CD4-positive, alpha-beta T cell treated with Interleukin-17A for 1 hour (primary cell): Measurements from ENCODE around the gene ZNF784.

Source experiments
- DNase-seq: peaks from one replicate; pipeline ENCODE4 v3.0.0-alpha.2; 2020

Gene ZNF784

DNA sequence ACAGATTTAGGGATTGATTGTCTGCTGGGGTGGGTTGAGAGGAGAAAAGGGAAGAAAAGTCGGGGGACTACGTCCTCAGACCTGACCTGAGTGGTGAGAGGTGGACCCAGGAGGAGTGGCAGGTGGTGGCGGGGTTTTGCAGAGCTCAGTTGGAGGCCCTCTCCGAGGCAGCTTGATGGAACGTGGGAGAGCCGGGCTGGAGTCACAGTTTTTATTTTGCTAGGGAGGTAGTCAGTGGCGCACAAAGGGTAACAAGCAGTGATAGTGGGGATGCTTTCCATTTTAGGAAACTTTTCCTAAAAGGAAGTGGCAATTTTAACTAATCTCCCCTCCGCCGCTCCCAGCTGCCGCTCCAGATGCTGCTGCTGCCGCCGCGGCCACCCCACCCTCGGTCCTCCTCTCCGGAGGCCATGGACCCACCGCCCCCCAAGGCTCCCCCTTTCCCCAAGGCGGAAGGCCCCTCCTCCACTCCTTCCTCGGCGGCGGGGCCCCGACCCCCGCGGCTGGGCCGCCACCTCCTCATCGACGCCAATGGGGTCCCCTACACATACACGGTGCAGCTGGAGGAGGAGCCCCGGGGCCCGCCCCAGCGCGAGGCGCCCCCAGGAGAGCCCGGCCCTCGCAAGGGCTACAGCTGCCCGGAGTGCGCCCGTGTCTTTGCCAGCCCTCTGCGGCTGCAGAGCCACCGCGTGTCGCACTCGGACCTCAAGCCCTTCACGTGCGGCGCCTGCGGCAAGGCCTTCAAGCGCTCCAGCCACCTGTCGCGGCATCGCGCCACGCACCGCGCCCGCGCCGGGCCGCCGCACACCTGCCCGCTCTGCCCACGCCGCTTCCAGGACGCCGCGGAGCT is 18.0 kb upstream of the ZNF784 start:
- peak; percentile 26 for DNase-seq

DNA sequence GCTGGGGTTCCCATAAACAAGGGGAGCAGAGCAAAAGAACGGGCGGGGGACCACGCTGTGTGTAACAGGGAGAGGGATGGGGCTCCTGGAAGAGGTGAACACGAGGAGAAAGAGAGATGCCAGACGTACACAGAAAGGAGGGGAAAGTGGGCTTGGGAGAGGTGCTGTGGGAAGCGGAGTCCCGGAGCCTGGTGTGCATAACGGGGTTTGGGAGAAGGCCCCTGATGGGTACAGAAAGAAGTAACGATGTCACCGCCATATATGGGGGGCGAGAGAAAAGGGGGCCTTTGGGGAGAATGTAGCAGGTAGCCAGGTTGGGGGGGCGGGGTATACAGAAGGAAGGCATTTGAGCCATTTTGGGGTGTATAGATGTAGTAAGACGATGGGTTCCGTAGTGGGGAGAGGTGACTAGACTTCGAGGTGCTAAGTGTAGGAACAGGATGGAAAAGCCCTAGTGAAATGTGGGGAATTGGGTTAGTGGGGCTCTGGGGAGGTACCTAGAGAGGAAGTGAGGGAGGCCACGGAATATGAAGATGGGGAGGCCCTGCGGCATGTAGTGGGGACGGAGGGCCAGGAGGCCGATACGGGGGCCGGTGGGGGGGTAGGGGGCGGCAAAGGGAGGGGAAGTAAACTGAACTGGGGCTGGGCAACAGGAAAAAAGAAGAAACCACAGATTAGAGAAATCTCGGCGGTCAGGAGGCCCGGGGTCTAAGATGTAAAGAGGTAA is 17.2 kb upstream of the ZNF784 start:
- peak; percentile 57 for DNase-seq

DNA sequence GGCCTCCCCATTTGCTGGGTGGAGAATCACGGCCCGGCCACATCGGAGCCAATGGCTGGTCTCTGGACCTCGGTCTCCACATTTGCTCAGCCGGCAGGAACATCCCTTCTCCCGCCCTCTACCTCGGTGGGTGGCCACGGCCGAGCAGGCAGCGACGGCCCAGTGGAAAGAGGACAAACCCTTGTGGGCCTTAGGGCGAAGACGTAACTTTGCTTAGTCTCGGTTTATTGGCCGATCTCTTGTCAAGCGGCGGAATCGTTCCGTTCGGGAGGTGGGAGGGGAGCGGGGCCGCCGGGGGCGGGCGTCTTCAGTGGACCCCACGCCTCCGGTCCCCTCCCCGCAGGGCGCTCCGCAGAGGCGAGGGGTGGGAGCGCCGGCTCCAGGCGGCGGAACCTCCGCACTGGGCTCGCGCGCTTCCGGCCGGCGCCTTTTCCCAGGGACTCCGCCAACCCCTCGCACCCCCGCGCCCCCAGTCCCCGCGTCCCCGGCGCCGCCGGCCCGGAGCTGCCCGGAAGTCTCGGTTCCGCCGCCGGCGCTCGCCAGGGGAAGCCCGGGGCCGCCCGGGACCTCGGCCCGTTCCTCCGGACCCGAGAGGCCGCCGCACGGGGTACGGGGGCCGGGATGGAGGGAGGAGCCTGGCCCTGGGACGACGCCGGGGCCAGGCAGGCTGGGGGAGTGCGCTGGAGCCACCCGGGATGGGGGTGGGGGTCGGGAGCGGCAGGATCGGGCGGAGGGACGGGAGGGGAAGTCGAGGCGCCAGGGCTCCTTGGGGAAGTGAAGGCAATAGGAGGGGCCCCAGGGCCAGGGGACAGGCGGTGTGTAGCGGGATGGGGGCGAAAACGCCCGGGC is 16.4 kb upstream of the ZNF784 start, which contains the start of gene ZNF580:
Gene ZNF580, plus strand, starts transcription at position 426 of the 849 bp plus-strand sequence. CDS start 1,507 bp downstream, outside the sequence.
- DNase-seq = peak; percentile 67

DNA sequence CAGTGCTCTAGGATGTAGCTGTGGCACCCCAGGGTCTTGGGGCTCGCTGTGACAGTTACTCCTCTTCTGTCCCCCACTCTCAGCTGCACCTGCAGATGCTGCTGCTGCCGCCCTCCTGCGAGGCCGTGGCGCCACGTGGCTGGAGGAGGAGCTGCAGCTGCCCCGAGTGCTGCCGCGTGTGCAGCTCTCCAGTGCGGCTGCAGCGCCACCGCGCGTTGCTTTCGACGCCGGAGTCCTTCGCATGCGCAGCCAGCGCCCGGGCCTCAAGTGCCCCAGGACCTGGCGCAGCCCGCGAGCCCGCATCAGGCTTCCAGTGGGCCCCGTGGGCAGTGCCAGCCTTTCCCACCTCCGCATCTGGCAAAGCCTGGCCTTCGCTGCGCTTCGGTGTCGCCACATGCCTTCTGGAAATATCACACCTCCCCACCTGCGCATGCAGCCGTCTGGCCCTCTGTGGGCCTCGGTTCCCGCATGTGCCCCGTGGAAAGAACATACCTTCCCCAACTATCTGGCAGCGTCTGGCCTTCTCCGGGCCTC is 15.7 kb upstream of the ZNF784 start:
- peak; percentile 80 for DNase-seq

GRCh38 chr19:55638864-55639359 is 14.5 kb upstream of the ZNF784 start:
- DNase-seq = peak; percentile 76

DNA sequence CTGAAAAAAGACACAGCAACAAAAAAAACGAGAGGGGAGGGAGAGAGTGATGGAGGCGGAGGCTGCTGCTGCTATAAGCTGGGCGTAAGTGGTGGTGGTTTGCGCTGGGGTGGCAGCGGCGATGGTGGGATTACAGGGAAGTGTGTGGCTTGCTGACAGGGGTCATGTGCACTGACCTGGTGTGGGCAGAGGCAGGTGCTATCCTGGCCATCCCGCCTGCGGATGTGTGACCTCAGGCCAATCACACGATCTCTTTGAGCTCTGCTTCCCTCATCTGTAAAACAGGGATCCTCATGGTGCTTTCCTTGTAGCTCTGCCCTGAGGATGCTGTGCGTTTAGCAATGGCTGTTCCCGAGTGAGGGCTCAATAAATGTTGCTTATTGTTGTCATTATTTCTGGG is 13.2 kb upstream of the ZNF784 start:
- DNase-seq = no peak

DNA sequence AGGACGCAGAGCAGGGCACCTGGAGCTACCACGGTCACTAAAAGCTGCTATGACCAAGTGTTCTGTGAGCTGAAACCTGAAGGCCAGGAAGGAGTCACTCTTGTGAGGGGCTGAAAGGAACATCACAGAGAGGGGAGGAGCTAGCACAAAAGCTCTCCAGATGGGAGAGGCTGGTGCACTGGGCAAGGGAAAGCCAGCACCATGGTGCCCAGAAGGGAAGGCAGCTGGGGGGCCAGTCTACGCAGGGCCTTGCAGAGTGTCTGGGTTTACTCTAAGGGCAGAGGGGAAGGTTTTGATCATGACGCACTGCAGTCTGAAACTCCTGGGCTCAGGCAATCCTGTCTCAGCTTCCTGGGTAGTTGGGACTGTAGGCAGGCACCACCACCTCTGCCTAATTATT is 12.4 kb upstream of the ZNF784 start:
- no peak for DNase-seq

- no peak for DNase-seq
These were observed 11.6 kb upstream of the ZNF784 start for GRCh38 chr19:55635856-55636440.

- peak; percentile 36 for DNase-seq
These were observed 11.0 kb upstream of the ZNF784 start for GRCh38 chr19:55635334-55635717.

DNA sequence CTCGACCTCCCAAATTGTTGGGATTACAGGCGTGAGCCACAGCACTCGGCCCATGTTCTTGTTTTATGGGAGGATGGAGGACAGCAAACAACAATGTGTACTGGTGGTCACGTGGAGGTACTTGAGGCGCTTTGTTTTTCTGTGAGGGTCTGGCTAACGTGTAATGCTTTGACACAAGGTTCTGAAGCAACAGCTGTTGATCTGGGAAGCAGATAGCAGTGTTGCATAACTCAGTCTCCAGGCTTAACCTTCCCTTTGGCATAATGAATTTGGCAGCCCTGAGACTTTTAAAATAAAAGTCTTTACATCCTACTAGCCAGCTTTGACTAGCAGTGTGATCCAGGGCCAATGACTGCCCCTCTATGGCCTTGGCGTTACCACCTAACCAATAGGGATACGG is 9.5 kb upstream of the ZNF784 start:
- DNase-seq = no peak

DNA sequence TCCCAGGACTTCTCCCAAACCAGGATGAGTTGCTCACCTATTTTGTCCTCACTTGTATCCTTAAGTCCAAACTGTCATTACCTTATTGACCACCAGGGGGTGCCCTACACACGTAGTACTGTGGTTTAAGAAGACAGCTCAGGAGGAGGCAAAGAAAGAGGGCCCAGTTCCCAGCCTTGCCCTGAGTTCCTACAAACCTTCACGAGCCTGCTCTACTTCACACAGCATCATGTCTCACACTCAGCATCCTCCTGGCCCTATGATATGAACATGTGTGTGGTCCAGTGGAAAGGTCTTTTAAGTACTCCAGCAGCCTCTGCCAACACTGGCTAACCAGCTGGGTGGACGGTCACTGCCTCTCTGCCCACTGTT is 8.1 kb upstream of the ZNF784 start:
- DNase-seq = peak; percentile 94

GRCh38 chr19:55626350-55626749 is 2.0 kb upstream of the ZNF784 start:
- peak; percentile 86 for DNase-seq

DNA sequence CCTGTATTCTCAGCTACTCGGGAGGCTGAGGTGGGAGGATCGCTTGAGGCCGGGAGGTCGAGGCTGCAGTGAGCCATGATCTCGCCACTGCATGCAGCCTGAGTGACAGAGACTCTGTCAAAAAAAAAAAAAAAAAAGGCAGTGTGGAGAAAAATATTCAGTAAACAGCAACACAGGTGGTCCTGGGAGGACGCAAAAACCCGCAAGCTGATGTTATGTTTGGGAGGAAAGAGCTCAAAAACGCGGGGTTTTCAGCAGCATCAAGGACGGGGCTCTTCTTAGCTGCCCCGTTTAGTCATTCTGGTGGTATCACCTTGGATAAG is 599 bp upstream of the ZNF784 start:
- DNase-seq = no peak

GRCh38 chr19:55623561-55623960 is 805 bp downstream of the ZNF784 start:
- DNase-seq = no peak

GRCh38 chr19:55623130-55623529 is 1.2 kb downstream of the ZNF784 start:
- DNase-seq = no peak

GRCh38 chr19:55622242-55622969 is 2.0 kb downstream of the ZNF784 start:
- DNase-seq = no peak

- no peak for DNase-seq
These were observed 2.6 kb downstream of the ZNF784 start for GRCh38 chr19:55621673-55622231.

DNA sequence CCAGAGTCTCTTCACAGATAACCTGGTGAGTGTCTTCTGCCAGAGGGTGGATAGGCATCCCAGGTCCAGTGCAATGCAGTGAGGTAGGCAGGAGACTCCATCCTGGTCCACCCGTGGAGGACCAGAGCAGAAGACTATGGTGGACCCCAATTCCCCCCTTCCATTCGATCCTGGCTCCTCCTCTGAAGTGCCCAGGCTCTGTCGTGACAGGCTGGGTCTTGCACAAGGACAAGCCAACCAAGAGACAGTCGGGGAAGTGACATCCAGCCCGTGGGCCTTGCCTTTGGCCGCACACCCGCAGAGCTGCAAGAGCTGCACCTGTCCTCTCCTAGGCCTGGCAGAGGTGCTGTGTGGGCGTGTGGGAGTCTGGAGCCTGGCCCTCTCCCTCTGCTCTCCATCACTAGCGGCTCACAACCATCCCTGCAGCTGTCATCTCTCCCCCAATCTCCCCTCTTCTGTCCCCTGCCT is 3.1 kb downstream of the ZNF784 start:
- DNase-seq = no peak

GRCh38 chr19:55620410-55621204 is 3.8 kb downstream of the ZNF784 start:
- peak; percentile 44 for DNase-seq

GRCh38 chr19:55619286-55619685 is 5.1 kb downstream of the ZNF784 start:
- no peak for DNase-seq
